DMS153 (cell line): ENCODE measurements around the gene ZNF579.
"Not testable (repeated sequence)": the region's sequence is repeated elsewhere in the genome, so short reads cannot be mapped to it uniquely, and the experiment has no call there.

Experiments used
- DNase-seq: peaks from one replicate; lab custom pipeline; 2025; lab: John Stamatoyannopoulos, UW

Gene ZNF579

GRCh38 chr19:55539090-55539984 lies 41.3 kb downstream of the ZNF579 start:
- DNase-seq: no peak

- DNase-seq: no peak
These were observed 42.5 kb downstream of the ZNF579 start for GRCh38 chr19:55538132-55538531.

GRCh38 chr19:55537741-55538111 lies 42.9 kb downstream of the ZNF579 start:
- no peak for DNase-seq

GRCh38 chr19:55536951-55537740 lies 43.5 kb downstream of the ZNF579 start, which contains the start of gene SBK2:
SBK2 (minus strand) TSS chr19:55537133; CDS start chr19:55536294, 839 bp downstream.
- no peak for DNase-seq

- no peak for DNase-seq
These were observed 44.3 kb downstream of the ZNF579 start for GRCh38 chr19:55536366-55536765.

- DNase-seq: no peak
These were observed 44.7 kb downstream of the ZNF579 start for GRCh38 chr19:55535965-55536350.

GRCh38 chr19:55535173-55535964 lies 45.3 kb downstream of the ZNF579 start:
- no peak for DNase-seq

- DNase-seq: not testable (repeated sequence)
These were observed 46.4 kb downstream of the ZNF579 start for GRCh38 chr19:55534280-55534679.

- DNase-seq: no peak
These were observed 49.7 kb downstream of the ZNF579 start for GRCh38 chr19:55530996-55531395.

- DNase-seq: no peak
These were observed 50.9 kb downstream of the ZNF579 start for GRCh38 chr19:55529636-55530234.

- DNase-seq: peak; percentile 68
These were observed 52.4 kb downstream of the ZNF579 start for GRCh38 chr19:55528030-55528803.

GRCh38 chr19:55527197-55528029 lies 53.2 kb downstream of the ZNF579 start:
- DNase-seq: no peak
